Occipital lobe (tissue), 2 donors: ENCODE measurements around the gene THAP7. TPM values are rescaled to one million over a fixed set of nuclear protein-coding genes. Genes with fewer than 3 reads are reported as not detected.
"Not testable (repeated sequence)": the region's sequence is repeated elsewhere in the genome, so short reads cannot be mapped to it uniquely, and the experiment has no call there.

Experiments
- DNase-seq: peaks from one replicate; lab custom pipeline; 2025; lab: John Stamatoyannopoulos, UW
- total RNA-seq: library from RNA; depleted of rRNA; stranded (reverse); fragments of >200 nt; gene quantifications from one replicate; pipeline ENCODE4 v1.2.3, GENCODE V29; 2014

The THAP7 gene, protein sequence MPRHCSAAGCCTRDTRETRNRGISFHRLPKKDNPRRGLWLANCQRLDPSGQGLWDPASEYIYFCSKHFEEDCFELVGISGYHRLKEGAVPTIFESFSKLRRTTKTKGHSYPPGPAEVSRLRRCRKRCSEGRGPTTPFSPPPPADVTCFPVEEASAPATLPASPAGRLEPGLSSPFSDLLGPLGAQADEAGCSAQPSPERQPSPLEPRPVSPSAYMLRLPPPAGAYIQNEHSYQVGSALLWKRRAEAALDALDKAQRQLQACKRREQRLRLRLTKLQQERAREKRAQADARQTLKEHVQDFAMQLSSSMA
- 21.8 TPM for total RNA-seq

DNA sequence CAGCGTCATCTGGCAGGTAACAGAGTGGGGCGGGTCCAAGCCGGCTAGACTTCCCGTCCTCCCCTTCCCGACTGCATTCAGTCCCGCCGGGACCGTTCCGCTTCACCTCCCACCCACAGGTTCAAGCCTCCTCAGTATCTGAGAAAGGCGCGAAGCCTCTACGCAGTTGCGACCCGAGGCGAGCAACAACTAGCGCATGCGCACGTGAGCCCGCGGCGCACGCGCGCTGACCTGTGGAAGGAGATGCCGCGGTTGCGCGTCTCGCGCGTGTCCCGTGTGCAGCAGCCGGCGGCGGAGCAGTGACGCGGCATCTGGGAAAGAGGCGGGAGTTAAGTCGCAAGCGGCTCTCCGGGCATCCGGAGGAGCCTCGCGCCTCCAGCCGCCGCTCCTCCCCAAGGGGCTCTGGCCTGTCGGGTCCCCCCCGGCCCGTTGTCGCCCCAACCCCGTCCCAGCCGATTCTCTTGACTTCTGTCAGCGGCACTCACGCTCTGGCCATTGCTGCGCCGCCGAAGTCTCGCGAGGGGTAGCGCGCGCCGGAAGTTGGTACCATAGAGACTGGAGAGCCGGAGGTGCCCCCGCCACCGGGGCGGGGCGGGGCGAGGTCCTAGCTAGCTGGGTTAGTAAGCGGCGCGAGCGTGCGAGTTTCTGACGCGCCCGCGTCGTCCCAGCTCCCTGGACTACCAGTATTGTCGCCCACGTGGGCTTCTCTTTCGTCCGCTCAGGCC, at the start of gene THAP7:
TSS of gene THAP7 (minus strand) at position 518 of the 725 bp plus-strand sequence. CDS start at position 311, 207 bp downstream.
- DNase-seq, result peak; percentile 98

DNA sequence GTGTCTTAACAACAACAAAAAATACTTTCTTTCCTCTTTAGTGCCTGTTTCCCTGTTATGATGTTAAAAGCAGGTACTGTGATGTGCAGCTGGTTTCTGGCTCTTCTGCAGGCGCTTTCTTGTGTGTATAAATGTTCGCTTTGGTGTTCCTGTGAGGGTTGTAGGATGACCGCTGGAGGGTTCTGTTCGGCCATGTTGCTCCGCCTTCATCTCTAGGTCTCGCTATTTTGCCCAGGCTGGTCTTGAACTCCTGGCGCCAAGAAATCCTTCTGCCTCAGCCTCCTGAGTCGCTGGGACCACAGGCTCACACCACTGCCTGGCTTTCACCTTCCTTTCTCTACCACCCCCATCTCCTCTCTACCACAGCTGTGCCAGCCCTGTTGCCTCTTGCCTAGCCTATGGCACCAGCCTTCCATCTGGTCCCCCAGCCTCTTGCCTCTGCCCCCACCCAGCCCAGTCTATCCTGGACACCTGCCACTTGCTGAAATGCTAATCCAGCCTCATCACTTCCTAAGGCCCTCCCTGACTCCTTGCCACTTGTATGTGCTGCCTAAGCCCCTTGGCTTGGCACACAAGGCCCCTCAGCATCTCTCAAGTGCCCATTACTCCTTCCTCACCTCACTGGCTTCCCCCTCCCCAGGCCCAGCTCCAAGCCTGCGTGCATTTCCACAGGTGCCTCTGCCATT, 49.4 kb upstream of the THAP7 start:
- no peak for DNase-seq

DNA sequence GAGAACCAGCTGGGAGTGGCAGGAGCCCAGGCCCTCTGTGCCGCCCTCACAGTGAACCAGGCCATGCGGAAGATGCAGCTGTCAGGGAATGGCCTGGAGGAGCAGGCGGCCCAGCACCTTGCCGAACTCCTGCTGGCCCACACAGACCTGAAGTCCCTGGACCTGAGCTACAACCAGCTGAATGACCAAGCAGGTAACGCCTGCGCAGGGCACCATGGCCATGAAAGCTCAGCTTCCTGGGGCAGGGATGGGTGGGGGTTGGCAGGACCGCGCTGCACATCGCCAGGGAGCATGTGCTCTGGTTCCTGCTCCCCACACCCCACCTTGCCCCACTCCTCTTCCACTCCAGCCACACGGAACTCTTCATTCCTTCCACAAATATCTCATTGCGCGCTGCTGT, 47.0 kb upstream of the THAP7 start:
- not testable (repeated sequence) for DNase-seq

DNA sequence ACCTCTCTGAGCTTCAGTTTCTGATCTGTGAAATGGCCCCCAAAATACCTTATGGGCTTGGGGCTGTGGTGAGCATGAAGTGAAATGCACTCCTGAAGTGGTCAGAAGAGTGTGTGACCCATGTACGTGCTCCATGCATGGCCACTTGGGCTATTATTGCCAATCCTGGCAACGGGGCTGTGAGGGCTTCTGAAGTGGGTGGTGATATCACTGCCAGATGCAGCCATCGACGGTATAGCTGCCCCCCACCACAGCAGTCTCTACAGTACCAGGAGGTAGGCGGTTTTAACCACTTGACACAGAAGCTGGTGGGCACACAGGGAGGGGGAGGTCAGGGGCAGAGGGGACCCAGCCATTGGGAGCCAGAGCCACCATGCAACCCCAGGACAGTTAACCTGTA, 46.5 kb upstream of the THAP7 start:
- DNase-seq, result not testable (repeated sequence)

DNA sequence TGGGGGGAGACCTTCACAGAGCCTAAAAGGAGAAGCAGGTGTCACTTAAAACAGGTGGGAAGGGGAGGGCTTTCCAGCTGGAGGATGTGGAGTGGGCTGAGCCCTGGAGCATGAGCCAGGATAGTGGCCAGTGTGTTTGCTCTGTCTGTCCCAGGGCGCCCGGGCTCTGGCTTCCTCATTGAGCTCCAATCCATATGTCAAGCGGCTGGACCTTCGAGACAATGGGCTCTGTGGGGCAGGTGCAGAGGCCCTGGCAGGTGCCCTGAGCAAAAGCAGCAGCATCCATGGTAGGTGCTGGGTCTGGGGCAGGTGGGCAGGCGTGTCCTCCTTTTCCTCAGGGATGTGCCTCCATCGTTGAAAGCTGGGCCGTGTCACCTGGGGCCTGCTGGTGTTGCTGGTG, 45.8 kb upstream of the THAP7 start:
- no peak for DNase-seq

DNA sequence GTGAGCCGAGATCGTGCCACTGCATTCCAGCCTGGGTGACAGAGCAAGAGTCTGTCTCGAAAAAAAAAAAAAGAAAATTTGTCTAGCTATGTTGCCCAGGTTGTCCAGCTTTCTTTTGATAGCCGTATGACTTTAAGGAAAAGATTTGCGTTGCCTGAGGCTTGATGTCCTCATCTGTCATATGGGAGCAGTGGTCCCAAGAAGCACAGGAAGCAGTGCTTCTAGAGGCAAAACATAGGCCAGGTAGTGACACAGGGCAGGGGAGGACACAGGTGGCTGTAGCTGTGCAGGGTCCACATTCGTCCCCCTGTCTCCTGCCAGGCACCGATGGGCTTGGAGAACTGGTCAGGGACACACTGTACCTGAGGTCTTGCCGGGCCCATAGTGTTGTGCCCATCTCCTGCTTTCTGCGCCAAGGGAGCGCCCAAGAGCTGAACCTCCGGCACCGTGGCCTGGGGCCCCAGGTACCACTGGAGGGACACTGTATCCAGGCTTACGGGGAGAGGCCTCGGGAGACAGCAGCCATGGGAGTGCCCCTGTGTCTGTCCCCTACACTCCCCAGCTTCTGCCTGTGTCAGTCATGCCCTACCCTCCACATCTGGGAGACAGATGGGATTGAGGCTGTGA, 45.2 kb upstream of the THAP7 start:
- no peak for DNase-seq

DNA sequence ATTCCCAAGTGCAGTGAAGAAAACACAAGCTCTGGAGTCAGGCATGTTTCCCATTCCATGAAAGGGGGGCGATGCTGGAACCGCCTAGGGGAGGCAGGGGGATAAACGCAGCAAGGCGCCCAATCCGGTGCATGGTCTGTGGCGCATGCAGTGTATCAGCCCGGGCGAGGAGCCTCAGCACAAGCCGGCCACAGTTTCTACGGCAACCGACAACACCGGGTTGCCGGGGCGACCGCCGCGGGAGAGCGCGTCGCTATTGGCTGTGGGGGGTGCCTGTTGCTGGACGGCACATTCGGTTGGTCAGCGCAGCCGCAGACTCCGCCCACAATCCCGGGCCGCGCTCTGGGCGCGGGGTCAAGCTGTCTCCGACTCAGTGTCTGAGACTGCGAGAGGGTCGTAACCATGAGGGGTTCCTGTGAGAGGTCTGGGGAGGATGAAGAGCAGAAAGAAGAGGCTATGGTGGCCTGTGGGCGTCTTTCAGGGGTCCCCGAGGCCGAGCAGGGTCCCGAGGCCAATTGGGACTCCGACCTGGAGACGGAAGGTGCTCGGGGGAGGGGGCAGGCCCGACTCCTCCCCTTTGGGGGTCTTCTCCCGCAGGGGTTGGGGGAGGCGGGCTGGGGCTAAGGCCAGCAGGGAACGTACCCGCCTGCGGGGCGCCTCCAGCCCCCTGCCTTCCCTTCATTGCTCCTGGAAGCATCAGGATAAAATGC, 43.8 kb upstream of the THAP7 start, which contains the start of gene LRRC74B:
TSS of gene LRRC74B (plus strand) at position 362 of the 710 bp plus-strand sequence. CDS start at position 403, 41 bp downstream.
- DNase-seq, result peak; percentile 81

DNA sequence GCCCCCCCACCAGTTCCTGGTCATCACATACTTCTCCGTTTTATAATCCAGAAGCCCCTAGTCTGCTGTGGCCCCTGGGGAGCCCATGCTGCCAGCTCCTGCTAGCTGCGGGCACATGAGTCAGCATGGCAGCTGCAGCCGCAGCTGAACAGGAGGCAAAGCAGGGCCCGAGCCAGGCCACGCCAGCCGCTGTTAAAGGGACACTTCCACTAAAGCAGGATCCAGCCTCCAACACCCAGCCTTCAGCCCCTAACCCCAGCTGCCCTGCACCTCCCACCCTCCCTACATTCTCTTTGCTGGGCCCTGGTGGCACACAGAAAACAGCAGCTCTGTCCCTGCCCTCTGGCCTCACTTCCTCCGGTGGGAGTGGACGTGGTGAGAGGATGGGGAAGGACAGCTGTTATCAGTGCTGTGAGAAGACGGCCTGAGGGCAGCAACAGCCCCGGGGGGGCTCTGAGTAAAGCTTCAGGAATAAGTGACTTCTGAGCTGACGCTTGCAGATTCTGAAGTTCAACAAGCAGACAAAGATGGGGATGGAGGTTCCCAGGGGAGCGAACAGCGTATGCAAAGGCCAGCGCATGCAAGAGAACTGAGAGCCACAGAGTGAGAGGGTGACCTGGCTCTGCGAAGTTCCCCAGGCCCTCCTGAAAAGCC, 43.1 kb upstream of the THAP7 start:
- peak; percentile 47 for DNase-seq

DNA sequence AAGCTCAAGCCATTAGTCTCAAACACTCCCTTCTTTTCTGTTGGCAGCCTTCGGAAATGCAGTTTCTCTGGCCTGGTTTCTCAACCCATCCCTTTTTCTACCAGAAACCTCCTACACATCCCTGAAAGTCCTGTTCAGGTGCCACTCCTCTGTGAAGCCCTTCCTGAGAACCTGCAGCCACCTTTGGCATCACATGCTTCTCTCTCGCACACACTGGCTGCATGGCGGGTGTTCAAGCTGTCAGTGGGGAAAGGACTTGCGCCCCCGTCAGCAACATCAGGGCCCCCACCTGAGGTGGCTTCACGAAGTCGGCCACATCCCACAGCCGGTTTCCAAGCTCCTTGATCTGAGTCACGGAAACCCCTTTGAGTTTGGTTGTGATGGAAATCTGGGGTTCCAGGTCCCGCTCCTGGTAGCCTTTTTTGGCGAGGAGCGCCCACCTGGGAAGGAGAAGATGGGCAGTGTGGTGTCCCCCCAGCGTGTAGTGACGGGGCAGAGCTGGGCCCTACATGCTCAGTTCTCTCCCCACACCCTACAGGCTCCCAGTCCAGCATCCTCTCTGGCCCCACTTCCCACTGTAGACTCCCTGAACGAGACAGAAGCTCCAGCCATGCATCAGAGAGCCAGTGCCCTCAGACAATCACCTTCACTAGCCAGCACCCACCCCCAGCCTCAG, 42.1 kb upstream of the THAP7 start:
- DNase-seq, result no peak

DNA sequence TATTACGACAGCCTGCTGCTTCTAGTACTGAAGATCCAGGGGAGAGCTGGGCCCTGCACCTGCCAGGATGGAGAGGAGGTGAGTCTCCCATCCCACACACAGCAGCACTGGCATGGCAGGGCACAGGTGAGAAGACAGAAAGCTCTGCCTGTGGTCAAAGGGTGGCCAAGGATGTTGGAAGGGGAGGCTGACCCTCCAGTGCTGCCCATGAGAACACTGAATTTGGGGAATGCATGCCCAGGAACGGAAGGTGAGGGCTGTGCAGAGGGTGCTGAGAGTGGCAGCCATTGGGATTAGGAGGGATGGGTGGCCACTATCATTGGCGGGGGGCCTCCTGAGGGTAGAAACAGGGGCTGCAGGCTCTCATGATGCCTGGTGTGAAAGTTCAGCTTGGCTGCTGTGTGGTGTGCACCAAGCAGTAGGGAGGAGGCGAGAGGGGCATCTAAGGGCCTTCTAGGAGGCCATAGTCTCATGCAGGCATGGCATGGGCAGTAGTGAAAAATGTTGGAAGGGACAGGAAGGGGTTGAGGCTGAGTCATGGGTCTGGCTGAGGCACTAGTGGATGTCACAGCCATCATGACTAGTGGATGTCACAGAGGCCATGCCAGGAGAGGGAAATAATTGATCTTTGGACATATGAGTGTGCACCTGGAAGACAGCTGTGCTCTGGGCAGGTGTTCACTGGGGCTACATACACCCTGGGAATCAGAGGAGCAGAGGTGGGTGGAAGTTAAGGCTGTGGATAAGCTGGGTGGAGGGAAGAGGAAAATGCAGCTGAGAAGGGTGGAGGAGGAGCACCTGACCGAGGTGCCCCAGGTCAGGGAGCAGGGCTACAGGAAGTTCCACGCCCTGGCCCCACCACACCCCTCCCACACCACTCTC, 41.3 kb upstream of the THAP7 start:
- no peak for DNase-seq

DNA sequence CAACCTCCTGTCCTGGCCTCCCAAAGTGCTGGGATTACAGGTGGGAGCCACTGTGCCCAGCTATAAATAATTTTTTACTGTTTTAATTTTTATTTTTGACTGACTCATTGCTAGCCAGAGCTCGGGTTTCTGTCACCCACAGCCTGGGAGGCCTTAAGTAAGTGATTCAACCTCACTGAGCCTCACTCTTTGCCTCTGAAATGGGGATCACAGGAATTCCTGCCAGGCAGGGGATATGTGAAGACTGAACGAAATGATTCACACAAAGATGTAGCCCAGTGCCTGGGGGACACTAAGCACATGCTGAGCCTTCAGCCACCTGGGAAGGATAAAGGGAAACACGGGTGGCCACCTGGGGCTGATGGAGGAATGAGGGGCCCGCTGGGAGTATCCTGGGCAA, 40.0 kb upstream of the THAP7 start:
- no peak for DNase-seq

DNA sequence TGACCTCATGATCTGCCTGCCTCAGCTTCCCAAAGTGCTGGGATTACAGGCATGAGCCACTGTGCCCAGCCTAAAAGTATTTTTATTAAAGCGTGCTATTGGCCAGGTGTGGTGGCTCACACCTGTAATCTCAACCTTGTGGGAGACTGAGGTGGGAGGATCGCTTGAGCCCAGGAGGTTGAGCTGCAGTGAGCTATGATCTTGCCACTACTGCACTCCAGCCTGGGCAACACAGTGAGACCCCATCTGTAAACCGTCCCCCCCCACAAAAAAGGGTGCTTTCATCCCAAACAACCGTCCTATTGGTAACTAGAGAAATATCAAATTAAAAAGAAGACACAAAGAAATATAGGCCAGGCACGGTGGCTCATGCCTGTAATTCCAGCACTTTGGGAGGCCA, 37.2 kb upstream of the THAP7 start:
- DNase-seq, result not testable (repeated sequence)

DNA sequence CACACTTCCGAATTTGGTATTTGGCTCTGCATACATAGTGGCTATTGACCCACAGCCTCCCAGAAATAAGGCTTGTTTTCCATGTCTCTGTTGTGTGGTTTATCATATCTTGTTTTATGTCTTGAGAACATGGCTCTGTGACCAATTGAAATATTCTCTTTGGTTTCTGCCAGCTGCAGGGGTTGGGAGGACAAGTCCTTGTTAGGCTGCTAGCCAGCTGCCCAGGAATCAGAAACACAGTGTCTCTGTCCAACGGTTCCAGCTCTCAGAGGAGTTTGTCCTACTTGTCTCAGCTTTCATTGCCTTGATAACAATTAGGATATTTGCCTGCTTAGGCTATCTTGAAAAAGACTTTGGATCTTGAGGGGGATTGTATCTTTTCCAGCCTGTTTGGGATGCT, 36.5 kb upstream of the THAP7 start:
- DNase-seq, result no peak

DNA sequence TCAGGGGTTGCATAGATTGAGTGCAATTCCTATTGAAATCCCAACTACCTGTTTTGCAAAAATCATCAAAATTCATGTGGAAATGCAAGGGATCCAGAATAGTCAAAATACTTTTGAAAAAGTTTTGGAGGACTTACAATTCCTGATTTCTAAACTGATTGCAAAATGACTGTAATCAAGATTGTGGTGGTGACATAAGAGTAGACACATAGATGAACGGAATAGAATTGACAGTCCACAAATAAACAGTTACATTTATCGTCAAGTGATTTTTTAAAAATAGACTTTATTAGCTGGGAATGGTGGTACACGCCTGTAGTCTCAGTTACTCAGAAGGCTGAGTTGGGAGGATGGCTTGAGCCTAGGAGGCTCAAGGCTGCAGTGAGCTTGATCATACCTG, 33.1 kb upstream of the THAP7 start:
- DNase-seq, result no peak

DNA sequence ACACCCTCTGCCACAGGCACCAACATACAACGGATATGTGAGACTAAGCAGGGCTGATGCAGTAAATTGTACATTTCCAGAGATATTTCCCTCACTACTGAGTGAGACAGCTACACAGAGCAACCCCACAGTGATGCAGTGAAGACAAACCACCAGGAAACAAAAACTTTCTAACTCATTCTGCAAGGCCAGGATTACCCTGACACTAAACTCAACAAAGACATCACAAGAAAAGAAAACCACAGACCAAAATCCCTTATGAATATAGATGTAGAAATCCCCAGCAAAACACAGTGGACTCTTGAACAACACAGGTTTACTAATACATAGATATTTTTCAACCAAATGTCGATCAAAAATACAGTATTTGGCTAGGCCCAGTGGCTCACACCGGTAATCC, 32.0 kb upstream of the THAP7 start:
- DNase-seq, result no peak

DNA sequence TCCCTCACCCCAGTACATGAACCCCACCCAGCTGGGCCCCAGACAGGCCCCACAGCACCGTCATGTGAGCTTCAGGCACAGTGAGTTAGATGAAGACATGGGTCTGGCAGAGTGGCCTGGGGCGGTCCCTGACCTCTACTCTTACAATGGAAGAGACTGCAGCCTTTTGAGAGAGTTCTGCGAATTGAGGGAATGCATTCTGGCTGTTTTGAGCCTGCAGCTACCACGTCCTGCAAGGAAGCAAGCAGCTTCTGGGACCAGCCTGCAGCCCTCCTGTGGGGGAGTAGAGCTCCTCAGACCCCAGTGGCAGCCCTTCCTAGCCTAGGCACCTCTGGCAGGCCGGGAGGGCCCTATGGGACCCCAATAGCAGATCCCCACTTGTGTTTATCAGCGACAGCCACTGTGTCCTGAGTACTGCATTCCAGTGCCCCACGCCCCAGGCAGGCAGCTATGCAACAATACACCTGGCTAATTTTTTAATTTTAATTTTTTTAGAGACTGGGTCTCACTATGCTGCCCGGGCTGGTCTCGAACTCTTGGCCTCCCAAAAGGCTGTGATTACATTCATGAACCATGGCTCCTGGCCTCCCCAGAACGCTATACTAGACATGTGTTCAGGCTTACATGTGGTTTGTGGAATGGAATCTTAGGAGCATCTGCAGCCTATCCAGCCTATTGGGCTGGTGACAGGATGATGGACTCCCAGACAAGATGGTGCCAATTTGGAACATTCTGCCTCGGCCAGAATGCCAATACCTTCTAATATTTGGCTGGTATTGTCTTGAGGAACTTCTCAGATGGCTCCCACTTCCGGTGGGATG, 31.2 kb upstream of the THAP7 start:
- DNase-seq, result no peak

DNA sequence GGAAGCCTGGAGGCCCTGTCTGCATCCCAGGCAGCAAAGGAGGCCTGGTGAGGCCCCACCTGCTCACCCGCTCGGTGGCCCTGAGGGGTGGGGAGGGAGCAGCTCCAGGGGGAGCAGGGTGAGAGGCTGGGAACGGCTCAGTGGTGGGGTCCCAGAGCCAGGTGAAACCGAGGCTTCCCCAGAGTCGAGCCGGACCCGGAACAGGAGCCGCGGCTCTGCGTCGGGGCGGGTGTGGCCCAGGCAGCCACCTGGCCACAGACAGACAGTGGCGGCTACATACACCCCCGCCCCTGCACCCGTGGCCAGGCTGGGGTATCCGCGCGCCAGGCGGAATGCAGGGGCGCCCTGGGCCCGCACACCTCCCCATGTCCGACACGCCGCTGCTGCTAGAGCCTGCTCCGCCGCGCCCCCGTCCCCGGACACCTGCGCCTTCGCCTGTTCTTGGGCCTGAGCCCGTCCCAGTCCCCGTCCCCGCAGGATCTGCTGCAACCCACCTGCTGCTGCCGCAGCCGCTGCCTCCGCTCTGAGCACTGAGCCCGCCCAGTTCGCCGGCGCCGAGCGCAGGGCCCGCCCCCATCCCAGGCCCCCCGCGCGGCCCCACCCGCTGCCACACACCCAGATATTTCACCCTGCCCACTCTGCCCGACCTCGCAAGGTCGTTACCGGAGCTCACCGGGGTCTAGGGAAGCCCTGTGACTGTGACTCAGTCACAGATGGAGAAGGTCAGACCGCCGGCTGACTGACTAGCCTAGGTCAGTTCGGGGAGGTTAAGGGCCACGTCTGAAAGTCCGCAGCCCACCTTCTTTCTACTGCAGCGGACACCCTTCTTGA, 30.3 kb upstream of the THAP7 start, which contains the start of gene SLC7A4:
TSS of gene SLC7A4 (minus strand) at position 525 of the 831 bp plus-strand sequence. CDS start 749 bp downstream, outside the sequence.
- DNase-seq, result no peak
